Astrocyte of the cerebellum (primary cell): ENCODE measurements around the gene EPHB3.

Experiments used
- DNase-seq: peaks from one replicate; pipeline ENCODE4 v3.0.0-alpha.2; 2011; ENCODE audit warnings: low read depth
- H3K4me3 ChIP-seq: 2 replicates; pipeline ENCODE4 v1.5.1; 2011; ENCODE audit warnings: mild to moderate bottlenecking, low read depth, low read length, moderate library complexity
- in situ Hi-C: cut with HindIII; loops from 2 replicates; pipeline ENCODE4 v1.10.0; 2017; ENCODE audit warnings: low sequenced_read_pairs
- TF ChIP-seq, protein P1 (sequence below): IDR thresholded peaks from 2 replicates; pipeline ENCODE4 v1.5.1; 2012; ENCODE audit warnings: low read length, low read depth, moderate library complexity, mild to moderate bottlenecking; ENCODE audit errors: missing control alignments

The EPHB3 gene

DNA sequence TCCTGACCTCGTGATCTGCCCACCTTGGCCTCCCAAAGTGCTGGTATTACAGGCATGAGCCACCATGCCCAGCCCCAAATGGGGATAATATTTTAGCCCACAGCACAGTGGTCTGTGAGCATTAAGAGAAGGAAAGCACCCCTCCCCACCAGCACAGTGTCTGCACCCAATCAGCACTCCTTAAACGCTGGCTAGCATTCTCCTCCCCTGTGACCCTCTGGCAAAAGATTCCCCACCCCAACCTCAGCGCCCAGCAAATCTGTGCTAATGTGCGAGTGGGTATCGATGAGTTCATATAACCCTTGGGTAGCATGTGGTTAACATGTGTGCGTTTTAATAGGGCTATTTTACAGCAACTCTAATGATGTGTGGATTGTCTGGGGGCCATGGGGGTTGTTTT, 18.3 kb upstream of the EPHB3 start:
- in situ Hi-C loops = loop anchor here (5.0 kb wide), 1 partner anchor 61 kb away; no protein-coding TSS in a partner anchor
- TF ChIP-seq, protein P1, sequence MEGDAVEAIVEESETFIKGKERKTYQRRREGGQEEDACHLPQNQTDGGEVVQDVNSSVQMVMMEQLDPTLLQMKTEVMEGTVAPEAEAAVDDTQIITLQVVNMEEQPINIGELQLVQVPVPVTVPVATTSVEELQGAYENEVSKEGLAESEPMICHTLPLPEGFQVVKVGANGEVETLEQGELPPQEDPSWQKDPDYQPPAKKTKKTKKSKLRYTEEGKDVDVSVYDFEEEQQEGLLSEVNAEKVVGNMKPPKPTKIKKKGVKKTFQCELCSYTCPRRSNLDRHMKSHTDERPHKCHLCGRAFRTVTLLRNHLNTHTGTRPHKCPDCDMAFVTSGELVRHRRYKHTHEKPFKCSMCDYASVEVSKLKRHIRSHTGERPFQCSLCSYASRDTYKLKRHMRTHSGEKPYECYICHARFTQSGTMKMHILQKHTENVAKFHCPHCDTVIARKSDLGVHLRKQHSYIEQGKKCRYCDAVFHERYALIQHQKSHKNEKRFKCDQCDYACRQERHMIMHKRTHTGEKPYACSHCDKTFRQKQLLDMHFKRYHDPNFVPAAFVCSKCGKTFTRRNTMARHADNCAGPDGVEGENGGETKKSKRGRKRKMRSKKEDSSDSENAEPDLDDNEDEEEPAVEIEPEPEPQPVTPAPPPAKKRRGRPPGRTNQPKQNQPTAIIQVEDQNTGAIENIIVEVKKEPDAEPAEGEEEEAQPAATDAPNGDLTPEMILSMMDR = no peak
- DNase-seq = no peak
- no peak overlapping the region for H3K4me3 ChIP-seq

DNA sequence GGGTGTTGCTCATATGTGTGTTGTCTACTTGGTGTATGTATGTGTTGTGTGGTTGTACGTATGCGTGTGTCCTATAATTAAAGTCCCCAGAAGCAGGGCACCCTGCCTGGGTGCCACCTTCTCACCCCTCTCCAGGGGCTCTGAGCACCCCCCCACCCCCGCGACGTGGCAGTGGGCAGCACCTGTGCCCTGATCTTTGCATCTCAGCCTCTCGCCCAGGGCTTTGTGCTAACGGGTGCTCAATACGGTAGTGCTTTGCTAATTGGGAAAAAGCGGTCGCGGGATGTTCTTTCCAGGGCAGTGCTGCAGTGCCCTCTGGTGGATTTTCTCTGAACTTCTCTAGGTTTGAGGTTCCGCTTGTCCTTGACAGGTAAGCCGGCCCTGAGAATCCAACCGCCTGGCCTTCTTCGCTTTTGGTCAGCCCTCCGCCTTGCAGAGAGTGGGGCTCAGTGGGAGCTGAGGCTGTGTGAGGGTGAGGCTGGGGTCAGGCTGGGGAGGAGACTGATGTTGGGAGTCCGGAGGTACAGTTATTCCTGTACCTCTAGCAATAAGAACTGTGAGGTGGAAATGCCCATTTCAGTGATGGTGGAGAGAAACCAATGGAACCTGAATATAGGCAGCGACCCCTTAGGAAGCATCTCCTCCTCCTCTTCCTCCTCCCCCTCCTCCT, 17.6 kb upstream of the EPHB3 start:
- TF ChIP-seq, protein P1 = peak; percentile 85
- no peak overlapping the region for H3K4me3 ChIP-seq
- DNase-seq = peak; percentile 78
- in situ Hi-C loops = loop anchor here (5.0 kb wide), 1 partner anchor 62 kb away; no protein-coding TSS in a partner anchor

DNA sequence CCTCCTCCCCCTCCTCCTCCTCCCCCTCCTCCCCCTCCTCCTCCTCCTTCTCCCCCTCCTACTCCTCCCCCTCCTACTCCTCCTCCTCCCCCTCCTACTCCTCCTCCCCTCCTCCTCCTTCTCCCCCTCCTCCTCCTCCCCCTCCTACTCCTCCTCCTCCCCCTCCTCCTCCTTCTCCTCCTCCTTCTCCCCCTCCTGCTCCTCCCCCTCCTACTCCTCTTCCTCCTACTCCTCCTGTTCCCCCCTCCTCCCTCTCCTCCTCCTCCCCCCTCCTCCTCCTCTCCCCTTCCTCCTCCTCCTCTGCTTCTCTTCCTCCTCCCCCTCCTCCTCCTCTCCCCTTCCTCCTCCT, 17.1 kb upstream of the EPHB3 start:
- TF ChIP-seq, protein P1 = no peak
- in situ Hi-C loops = loop anchor here (5.0 kb wide), 1 partner anchor 62 kb away; no protein-coding TSS in a partner anchor
- no peak for DNase-seq

DNA sequence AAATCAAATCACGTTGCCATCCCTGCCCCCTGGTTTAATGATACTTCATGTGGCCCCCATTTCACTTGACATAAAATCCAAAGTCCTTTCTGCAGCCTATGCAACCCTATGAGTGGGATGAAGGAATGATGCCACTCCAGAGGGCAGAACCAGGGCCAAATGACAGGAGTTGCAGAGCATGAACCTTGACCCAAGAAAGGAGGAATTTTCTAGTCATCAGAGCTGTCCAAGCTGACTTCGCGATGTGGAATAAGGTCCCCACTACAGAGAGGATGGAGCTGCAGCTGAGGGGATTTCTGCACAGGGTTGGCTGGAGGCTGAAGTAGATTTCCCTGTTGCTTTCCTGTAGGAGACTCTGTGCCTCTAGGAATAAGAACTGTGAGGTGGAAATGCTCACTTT, 15.8 kb upstream of the EPHB3 start:
- DNase-seq = no peak
- no peak overlapping the region for H3K4me3 ChIP-seq
- TF ChIP-seq, protein P1 = no peak
- in situ Hi-C loops = no loop called here

More for the DNA sequence above, 17.1 kb upstream of the EPHB3 start:
- H3K4me3 ChIP-seq = no peak overlapping the region

DNA sequence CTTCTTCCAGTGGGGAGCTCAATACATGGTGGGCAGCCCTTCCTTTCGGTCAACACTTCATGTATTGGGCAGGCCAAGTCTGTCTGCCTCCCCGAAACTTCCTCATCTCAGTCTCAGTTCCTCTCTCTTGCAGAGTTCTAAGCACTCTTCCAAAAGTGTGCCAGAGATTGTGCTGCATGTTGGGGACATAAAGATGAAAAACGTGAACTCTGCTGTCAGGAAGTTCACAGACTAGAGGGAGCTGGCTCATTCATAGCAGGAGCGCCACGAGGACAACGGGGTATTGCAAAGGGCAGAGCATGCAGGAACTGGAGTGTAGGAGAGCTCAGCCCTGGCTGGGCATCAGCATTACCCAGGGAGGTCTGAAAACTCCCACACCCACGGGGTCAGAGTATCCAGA, 15.3 kb upstream of the EPHB3 start:
- no peak for DNase-seq
- H3K4me3 ChIP-seq = no peak overlapping the region
- TF ChIP-seq, protein P1 = no peak
- in situ Hi-C loops = no loop called here

DNA sequence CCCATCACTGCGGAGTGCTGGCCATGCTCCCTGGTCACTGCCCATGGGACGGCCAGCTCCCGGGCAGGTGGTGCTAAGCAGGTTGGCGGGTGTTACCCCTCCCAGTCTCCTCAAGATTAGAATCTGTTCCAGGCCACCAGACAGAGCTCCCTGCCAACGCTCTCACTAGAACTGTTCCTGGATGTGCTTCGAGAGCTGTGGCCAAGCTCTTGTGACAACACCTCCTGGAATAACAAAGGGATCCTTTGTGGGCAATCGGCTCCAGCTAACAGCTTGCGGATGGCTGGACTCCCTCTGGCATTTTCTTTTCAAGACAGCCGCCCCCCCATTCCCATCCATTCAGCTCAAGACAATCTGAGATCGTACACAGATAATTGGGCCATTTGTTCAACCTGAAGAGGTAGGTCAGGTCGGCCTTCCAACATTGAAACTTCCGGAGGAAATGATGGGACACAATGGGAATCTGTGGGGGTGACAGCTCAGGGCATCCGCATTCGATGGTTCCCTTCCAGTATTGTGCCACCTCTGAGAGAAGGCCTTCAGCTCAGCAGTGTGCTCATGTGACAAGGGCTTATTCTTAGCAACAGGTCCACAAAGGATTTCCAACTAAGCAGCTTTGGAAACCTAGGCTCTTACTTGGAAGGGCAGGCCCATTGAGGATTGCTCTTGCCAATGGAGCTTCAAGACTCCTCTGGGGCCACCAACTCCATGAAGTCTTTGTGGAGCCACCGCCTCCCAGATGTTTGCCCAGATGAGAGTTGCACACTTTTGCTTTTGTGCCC, 11.6 kb upstream of the EPHB3 start:
- no peak for DNase-seq
- in situ Hi-C loops = no loop called here
- TF ChIP-seq, protein P1 = no peak
- H3K4me3 ChIP-seq = no peak overlapping the region
